HEK293 (cell line): ENCODE results near the gene MAP3K7.

ENCODE experiments used
- CTCF ChIP-seq: fragments of 450-650 bp; formaldehyde crosslinking; IDR thresholded peaks from 2 replicates; pipeline ENCODE4 v1.5.1; 2016; ENCODE audit warnings: missing biosample characterization, missing genetic modification characterization
- SP2 ChIP-seq: fragments of 450-650 bp; formaldehyde crosslinking; IDR thresholded peaks from 2 replicates; pipeline ENCODE4 v1.5.1; 2016; ENCODE audit warnings: missing biosample characterization, missing genetic modification characterization
- WT1 ChIP-seq: fragments of 450-650 bp; formaldehyde crosslinking; IDR thresholded peaks from 2 replicates; pipeline ENCODE4 v1.5.1; 2016; ENCODE audit warnings: missing biosample characterization, missing genetic modification characterization
- ZNF394 ChIP-seq: fragments of 450-650 bp; formaldehyde crosslinking; IDR thresholded peaks from 2 replicates; pipeline ENCODE4 v1.5.1; 2016; ENCODE audit warnings: missing biosample characterization, missing genetic modification characterization, mild to moderate bottlenecking, moderate library complexity, borderline replicate concordance
- ZNF530 ChIP-seq: fragments of 450-650 bp; formaldehyde crosslinking; IDR thresholded peaks from 2 replicates; pipeline ENCODE4 v1.5.1; 2016; ENCODE audit warnings: low read depth, missing biosample characterization, missing genetic modification characterization
- TF ChIP-seq, protein P1 (sequence below): fragments of 450-650 bp; formaldehyde crosslinking; IDR thresholded peaks from 2 replicates; pipeline ENCODE4 v1.5.1; 2016; ENCODE audit warnings: missing biosample characterization, missing genetic modification characterization

- TF ChIP-seq ZNF394 (tag by site-specific recombination): no peak
- TF ChIP-seq SP2 (tag by site-specific recombination): no peak
- no peak for TF ChIP-seq CTCF (tag by site-specific recombination)
- no peak for TF ChIP-seq ZNF530 (tag by site-specific recombination)
- TF ChIP-seq, protein P1, sequence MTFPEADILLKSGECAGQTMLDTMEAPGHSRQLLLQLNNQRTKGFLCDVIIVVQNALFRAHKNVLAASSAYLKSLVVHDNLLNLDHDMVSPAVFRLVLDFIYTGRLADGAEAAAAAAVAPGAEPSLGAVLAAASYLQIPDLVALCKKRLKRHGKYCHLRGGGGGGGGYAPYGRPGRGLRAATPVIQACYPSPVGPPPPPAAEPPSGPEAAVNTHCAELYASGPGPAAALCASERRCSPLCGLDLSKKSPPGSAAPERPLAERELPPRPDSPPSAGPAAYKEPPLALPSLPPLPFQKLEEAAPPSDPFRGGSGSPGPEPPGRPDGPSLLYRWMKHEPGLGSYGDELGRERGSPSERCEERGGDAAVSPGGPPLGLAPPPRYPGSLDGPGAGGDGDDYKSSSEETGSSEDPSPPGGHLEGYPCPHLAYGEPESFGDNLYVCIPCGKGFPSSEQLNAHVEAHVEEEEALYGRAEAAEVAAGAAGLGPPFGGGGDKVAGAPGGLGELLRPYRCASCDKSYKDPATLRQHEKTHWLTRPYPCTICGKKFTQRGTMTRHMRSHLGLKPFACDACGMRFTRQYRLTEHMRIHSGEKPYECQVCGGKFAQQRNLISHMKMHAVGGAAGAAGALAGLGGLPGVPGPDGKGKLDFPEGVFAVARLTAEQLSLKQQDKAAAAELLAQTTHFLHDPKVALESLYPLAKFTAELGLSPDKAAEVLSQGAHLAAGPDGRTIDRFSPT (tag by site-specific recombination): no peak
- TF ChIP-seq WT1 (tag by site-specific recombination): no peak
These were observed 32.3 kb upstream of the MAP3K7 start for GRCh38 chr6:90619221-90619620.
